Measurements from ENCODE around the gene SF3B1.
"Not testable (repeated sequence)": the region's sequence is repeated elsewhere in the genome, so short reads cannot be mapped to it uniquely, and the experiment has no call there.

SF3B1 gene

GRCh38 chr2:197348721-197349360, 86.0 kb downstream of the SF3B1 start:
- DNase-seq (ENCODE audit: low read depth in 2 of 2, low spot score in 1 of 2) = no peak

DNA sequence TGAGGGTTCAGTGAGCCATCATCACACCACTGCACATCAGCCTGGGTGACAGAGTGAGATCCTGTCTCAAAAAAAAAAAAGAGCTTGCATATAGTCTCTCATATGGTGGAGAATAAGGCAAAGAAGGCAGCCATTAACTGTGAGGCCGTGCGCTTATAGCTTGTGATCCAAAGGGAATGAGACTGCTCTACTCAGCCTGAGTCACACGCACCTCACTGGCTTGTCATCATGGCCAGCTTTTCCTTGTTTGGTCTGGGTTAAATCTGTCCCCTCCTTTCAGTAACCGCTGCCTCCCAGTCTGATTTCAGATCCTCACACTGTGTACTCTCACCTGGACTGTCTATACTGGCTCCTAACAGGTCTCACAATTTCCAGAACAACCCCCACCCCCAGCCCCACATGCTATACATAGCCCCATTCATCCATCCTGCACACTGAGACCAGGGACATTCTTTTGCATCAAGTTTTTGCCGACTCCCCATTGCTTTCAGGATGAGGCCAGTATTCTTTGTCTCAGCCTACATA, 88.9 kb downstream of the SF3B1 start:
- no peak for DNase-seq (ENCODE audit: low read depth in 2 of 2, low spot score in 1 of 2)

- DNase-seq (ENCODE audit: low read depth in 2 of 2, low spot score in 1 of 2) = not testable (repeated sequence)
Observed at GRCh38 chr2:197343968-197344367, 90.9 kb downstream of the SF3B1 start.

GRCh38 chr2:197340591-197340990, 94.2 kb downstream of the SF3B1 start:
- no peak for DNase-seq (ENCODE audit: low read depth in 2 of 2, low spot score in 1 of 2)

Data from stimulated activated CD8-positive, alpha-beta memory T cell treated with anti-CD3 and anti-CD28 coated beads, Interleukin-4, amount 100 ng/mL, for 4 hours (primary cell).